ENCODE results near the gene KIF25. TPM values are rescaled to one million over a fixed set of nuclear protein-coding genes. Genes with fewer than 3 reads are reported as not detected.
"Not testable (repeated sequence)": the region's sequence is repeated elsewhere in the genome, so short reads cannot be mapped to it uniquely, and the experiment has no call there.

KIF25 gene
- total RNA-seq, 1 donor from 2014 or later, result not detected

GRCh38 chr6:168063431-168063830 is 66.0 kb downstream of the KIF25 start:
- intact Hi-C loops (cut with micrococcal nuclease), result no loop called here

GRCh38 chr6:168064226-168064807 is 66.8 kb downstream of the KIF25 start:
- intact Hi-C loops (cut with micrococcal nuclease), result no loop called here

GRCh38 chr6:168067081-168067759 is 69.7 kb downstream of the KIF25 start:
- intact Hi-C loops (cut with micrococcal nuclease), result no loop called here

GRCh38 chr6:168070804-168071203 is 73.3 kb downstream of the KIF25 start:
- intact Hi-C loops (cut with micrococcal nuclease), result no loop called here

- intact Hi-C loops (cut with micrococcal nuclease), result no loop called here
Observed at GRCh38 chr6:168071620-168072019, 74.1 kb downstream of the KIF25 start.

- intact Hi-C loops (cut with micrococcal nuclease), result no loop called here
Observed at GRCh38 chr6:168072261-168072660, 74.8 kb downstream of the KIF25 start.

- intact Hi-C loops (cut with micrococcal nuclease), result no loop called here
Observed at GRCh38 chr6:168072730-168073129, 75.3 kb downstream of the KIF25 start.

- intact Hi-C loops (cut with micrococcal nuclease), result no loop called here
Observed at GRCh38 chr6:168073937-168074730, 76.7 kb downstream of the KIF25 start.

- intact Hi-C loops (cut with micrococcal nuclease), result no loop called here
Observed at GRCh38 chr6:168075216-168075615, 77.7 kb downstream of the KIF25 start.

- intact Hi-C loops (cut with micrococcal nuclease), result no loop called here
Observed at GRCh38 chr6:168075787-168076202, 78.3 kb downstream of the KIF25 start.

GRCh38 chr6:168077401-168077800 is 79.9 kb downstream of the KIF25 start:
- intact Hi-C loops (cut with micrococcal nuclease), result not testable (repeated sequence)

GRCh38 chr6:168078175-168078942 is 80.9 kb downstream of the KIF25 start:
- intact Hi-C loops (cut with micrococcal nuclease), result no loop called here

- intact Hi-C loops (cut with micrococcal nuclease), result no loop called here
Observed at GRCh38 chr6:168078943-168079405, 81.5 kb downstream of the KIF25 start, which contains the start of gene FRMD1. Gene FRMD1, minus strand, starts transcription at chr6:168079212. Its CDS starts 118 bp downstream, at chr6:168079094.

- intact Hi-C loops (cut with micrococcal nuclease), result no loop called here
Observed at GRCh38 chr6:168080393-168081077, 83.1 kb downstream of the KIF25 start.

- intact Hi-C loops (cut with micrococcal nuclease), result no loop called here
Observed at GRCh38 chr6:168081858-168082546, 84.5 kb downstream of the KIF25 start.

GRCh38 chr6:168082860-168083513 is 85.5 kb downstream of the KIF25 start:
- intact Hi-C loops (cut with micrococcal nuclease), result no loop called here

- intact Hi-C loops (cut with micrococcal nuclease), result no loop called here
Observed at GRCh38 chr6:168083514-168083885, 86.0 kb downstream of the KIF25 start.

- intact Hi-C loops (cut with micrococcal nuclease), result no loop called here
Observed at GRCh38 chr6:168084465-168085160, 87.1 kb downstream of the KIF25 start.

- intact Hi-C loops (cut with micrococcal nuclease), result no loop called here
Observed at GRCh38 chr6:168086066-168086465, 88.6 kb downstream of the KIF25 start.
